HG03521 (cell line): Measurements from ENCODE around the gene EEF1AKMT3.
A peak's percentile ranks its signal among the peaks of the same experiment; 100 is the strongest.

Experiments
- ATAC-seq: cut with Tn5 transposase; IDR thresholded peaks from one replicate; pipeline ENCODE4 v1.9.1; 2021; ENCODE audit warnings: mild to moderate bottlenecking, moderate library complexity; ENCODE audit not compliant: unreplicated experiment

EEF1AKMT3 gene

DNA sequence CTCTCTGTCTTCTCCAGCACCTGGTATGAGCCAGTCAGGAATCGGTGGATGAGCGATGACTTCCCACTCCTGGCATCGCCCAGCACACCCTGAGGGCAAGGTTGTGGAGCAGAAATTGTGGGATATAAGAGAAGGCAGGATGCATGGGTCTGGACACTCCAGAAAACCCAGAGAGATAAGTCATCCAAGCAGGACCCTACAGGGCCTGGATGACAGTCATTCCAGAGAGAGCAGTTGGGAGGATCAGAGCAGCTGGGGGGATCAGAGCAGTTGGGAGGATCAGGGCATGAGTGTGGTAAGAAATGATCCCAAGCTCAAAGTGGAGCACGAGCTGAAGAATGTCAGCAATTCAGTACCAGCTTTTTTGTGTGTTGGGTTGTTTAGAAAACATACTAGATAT, 37.8 kb upstream of the EEF1AKMT3 start:
- ATAC-seq, result no peak

DNA sequence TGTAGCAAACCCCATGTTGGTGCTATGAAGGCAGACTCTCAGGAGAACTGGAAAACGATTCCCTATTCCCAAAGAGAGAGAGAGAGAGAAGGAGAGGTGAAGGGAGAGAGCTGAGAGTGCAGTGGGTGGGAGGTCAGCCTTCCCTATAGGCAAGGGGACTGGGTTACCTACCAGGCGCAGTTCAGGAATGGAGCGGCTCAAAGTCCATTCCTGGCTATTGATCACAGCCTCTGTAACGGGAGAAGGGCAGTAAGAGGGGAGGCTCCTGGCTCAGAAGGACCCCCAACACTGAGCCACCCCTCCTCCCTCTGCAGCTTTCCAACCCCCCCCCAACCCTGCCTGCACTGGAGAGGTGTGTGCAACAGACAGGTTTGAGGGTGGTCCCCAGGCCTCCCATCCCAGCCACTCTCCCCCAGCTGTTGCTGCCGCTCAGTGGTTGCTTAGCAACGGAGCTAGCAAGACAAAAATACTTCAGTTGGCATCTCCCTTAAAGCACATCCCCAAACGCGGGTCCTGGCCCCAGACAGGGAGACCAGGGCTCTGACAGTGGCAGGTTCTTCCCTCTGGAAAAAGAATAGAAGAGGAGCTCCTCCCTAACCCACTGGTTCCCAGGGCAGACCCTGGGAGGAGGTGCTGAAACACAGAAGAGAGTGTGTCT, 37.1 kb upstream of the EEF1AKMT3 start:
- ATAC-seq, result no peak

DNA sequence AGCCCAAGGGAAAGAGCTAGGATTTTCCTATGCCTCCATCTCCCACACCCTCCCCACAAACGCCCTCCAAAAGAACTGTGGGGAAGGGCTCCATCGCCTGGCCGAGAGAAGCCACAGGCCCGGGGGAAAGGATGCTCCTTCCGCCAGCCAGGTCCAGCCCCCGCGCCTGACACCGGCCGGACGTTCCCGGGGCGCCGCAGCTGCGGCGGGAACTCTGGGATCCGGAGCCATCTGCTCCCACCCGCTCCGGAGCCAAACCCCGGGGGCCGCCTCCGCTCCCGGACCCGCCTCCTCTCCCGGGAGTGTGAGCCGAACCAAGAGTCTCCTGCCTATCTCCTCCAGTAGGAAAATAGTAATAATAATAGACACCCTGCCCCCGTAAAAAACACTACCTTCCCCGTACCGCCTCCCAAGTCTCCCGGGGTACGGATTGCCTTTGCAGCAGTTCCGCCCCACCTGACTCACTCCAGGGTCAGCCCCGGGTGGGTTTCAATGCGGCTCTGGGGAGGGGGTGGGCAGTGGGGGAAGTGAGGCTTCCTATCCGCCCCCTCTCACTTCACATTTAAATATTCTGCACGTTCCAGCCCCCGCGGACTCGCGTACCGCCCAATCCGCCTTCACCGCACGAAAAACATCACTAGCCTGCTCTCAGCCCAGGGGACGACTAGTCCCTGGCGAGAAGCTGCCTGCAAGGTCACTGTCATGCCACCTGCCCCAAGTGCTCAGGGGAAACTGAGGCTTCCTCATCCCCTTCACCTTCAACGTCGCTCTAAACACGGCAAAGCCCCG, 36.3 kb upstream of the EEF1AKMT3 start:
- ATAC-seq, result no peak

DNA sequence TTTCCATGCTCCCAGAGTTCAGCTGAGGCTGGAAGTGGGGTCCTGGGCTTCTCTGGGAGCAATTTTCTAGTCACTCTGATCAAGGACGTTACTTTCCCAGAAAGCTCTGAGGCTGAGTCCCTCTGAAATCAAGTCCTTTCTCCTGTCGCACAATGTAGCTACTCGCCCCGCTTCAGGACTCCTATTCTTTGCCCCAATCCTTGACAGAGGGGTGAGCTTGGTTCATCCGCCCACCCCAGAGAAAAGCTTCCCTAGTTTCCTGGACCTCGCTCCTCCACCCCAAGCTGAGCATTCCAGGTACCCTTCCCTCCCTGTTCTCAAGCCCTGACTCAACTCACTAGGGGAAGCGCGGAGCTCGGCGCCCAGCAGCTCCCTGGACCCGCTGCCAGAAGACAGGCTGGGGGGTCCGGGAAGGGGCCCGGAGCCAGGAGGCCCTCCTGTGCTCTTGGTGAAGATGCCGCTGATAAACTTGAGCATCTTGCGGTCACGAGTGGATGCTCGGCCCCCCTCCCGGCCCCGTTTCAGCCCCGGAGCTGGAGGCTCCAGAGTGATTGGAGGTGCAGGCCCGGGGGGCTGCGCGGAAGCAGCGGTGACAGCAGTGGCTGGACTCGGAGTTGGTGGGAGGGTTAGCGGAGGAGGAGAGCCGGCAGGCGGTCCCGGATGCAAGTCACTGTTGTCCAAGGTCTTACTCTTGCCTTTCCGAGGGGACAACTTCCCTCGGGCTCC, 35.5 kb upstream of the EEF1AKMT3 start:
- ATAC-seq, result no peak

DNA sequence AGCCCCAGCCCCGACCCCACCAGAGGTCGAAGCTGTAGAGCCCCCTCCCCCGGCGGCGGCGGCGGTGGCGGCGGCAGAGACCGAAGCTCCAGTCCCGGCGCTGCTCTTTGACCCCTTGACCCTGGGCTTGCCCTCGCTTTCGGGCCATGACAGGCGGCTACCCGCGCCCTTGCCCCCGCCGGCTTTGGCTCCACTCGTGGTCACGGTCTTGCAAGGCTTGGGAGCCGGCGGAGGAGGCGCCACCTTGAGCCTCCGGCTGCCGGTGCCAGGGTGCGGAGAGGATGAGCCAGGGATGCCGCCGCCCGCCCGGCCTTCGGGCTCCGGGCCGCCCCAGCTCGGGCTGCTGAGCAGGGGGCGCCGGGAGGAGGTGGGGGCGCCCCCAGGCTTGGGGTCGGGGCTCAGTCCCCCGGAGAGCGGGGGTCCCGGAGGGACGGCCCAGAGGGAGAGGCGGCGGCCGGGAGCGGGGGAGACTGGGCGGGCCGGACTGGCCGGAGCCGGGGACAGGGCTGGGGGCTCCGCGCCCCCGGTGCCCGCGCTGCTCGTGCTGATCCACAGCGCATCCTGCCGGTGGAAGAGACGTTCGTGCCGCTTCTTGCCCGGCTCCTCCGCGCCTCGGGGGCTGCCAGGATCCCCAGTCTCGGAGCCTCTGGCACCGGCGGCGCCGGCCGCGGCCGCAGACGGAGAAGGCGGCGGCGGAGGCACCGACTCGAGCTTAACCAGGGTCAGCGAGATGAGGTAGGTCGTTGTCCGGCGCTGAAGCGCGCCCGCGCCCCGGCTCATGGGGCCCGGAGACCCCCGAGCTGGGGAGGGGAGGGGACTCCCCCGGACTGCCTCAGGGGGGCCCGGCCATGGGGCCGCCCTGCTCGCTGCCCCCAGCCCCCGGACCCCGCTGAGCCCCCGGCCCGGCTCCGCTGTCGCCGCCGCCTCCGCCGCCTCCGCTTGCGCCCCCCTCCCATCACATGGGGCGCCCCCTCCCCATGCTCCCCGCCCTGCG, 34.6 kb upstream of the EEF1AKMT3 start:
- no peak for ATAC-seq

DNA sequence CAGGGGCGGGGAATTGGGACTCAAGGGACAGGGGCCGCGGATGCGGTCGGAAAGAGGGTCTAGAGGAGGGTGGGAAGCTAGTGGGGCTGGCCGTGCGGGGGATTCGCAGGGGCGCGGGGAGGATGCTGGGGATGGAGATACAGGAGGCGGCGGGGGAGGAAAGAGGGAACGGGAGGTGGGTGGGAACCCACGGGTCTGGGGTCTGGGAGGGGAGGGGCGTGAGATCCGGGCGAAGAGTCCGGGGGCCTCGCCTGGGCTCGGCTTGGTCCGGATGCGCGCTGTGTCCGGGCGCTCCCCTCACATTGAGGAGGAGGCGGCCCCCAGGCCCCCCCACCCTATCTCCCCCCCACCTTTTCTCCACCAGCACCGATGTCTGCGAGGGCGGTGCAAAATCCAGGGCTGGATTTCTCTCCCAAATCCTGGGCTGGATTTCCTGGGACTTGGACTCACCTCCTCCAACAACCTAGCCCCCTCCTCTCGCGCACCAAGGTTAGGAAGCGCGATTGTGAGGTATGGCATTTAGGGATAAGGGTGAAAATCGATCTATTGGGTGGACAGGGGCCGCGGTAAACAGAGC, 33.7 kb upstream of the EEF1AKMT3 start, which contains the start of gene AGAP2:
TSS of gene AGAP2 (minus strand) at position 82 of the 577 bp plus-strand sequence. CDS start 496 bp downstream, outside the sequence.
- ATAC-seq, result no peak

DNA sequence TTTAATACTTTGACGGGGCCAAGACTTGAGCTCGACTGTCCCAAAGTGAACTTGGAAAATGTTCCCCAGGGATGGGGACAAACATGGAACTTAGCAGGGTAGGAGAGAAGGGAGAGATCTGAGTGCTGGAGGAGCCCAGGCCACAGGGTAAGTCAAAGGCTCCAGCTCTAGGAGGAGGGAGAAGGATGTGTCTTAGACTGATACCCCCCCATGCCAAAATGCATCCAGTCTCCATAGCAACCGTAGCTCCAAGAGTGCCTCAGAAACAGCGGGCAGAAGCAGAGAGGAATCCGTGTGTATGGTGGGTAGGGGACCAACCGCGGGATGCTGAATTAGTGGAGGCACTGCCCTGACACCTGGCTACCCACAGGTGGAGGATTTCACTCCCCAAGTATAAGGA, 33.0 kb upstream of the EEF1AKMT3 start:
- no peak for ATAC-seq

DNA sequence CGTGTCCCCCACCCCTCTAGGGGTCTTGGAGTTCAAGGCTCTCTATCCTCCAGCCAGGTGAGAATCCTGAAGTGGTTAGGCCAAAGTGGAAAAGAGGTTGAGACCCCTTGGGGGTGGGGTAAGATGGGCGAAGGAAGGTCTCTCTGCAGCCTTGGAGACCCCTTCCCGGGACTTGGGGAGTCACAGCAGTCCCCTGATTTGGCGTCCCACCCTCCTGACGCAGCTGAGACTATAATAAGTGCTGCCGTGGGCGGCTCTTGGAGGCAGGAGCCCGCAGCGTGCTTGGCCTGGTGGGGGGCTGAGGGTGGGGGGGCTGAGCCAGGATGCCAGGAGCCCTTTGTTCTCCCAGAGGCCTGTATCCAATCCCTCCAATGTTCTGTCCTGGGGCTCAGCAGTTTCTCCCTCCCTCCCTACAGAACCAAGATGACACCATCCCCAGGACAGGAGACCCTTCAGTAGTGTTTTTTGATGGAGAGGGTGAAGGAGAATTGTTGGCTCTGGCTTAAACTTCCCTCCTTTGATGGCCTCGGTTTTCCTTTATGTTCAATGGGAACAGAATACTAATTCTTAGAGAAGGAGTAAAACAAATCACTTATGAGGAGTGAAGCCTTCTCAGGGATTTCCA, 32.4 kb upstream of the EEF1AKMT3 start:
- ATAC-seq, result no peak

DNA sequence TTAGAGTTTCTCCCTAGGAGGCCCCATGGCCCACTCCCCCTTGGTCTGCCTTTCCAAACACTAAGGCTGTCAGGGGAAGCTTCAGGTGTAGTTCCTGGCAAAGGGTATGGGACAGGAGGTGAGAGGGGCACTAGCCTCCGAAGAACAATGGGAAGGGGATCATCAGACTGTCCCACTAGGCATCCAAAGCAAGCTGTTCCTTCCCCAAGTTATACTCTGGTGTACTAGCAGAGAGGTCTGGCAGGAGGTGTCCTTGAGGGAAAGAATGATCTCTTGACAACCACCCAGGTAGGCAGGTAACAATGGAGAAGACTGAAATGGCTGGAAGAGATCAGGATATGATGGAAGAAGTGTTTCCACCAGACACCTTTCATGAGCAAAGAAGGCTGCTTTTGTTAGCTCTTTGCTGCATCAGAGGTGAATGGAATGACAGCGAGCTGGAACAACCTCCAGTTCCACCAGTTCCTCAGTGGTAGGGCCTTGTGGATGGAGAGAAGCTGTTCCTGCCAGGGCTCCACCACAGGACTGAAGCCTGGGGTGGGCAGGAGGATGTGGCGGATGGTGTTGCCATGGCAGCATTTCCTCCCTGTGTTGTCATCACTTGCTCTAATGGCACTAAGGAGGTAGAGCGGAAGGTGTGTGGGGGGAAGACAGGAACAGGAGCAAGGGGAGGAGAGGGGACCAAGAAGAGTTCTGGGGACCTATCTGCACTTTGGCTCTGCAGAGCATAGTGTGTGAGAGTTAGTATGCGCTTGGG, 31.6 kb upstream of the EEF1AKMT3 start:
- ATAC-seq, result peak; percentile 55

DNA sequence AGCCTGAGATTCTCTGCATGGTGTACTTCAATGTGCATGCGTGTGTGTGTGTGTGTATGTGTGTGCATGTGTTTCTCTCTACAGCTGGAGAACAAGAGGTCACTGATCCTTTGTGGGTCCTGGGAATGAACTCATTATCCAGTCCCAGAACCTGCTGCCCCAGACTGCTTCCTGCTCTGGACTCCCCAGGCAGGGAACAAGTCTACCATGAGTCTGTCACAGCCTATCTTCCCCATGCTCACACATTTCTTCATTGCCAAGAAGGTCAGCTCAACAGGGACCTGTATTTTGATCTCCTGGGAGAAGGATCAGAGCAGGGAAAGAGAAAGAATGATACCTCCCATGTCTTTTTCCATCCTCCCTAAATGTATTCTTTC, 31.0 kb upstream of the EEF1AKMT3 start:
- no peak for ATAC-seq

DNA sequence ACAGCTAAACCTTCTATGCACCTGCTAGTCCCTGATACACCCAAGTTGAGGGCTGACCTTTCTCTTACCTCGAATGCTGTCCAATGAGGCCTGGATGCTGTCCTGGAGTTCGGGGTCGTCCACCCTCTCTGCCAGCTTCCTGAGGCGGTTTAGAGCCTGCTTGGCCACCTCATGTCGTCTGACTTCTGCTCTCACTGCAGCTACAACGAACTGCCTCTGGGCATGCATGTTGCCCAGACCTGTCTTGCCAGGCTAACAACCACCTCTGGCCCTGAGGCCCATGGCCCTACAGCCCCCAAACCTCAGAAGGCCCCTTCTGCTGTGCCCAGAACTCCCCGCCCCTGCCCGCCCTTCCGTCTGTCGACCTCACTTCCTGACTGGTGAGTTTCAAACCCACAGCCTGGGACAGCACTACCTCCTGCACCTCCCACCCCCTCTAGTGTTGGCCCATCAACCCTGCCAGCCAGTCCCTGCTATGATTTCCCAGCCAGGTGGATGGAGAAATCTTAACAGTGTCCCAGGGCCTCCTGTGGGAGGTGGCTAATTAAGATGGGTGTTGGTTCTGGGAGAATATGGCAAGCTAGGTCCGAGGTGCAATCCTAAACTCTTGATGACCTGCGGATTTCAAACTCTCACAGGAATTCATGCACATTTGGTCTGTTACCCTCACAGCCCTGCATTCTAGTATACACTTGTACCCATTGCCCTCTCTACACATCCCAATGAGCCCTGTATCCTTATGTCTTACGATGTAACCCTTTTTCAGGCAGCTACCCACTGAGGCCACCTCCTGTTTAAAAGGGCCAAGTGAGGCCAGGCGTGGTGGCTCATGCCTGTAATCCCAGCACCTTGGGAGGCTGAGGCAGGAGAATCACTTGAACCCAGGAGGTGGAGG, 30.3 kb upstream of the EEF1AKMT3 start:
- peak; percentile 49 for ATAC-seq

DNA sequence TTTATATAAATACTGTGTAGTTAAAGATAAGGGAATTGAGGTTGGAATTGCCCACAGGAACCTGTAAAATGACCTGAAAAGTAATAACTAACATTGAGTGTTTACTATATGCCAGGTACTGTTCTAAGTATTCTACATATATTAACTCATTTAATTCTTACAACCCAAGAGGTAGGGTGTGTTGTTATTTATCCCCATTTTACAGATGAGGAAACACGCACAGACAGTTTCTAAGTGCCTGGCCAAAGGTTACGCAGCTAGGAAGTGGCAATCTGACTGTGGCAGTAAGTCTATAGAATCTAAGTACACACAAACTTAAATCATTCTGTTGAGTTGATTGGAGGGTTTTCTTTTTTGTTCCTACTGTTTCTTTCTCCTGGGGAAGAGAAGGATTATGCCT, 28.6 kb upstream of the EEF1AKMT3 start:
- no peak for ATAC-seq

DNA sequence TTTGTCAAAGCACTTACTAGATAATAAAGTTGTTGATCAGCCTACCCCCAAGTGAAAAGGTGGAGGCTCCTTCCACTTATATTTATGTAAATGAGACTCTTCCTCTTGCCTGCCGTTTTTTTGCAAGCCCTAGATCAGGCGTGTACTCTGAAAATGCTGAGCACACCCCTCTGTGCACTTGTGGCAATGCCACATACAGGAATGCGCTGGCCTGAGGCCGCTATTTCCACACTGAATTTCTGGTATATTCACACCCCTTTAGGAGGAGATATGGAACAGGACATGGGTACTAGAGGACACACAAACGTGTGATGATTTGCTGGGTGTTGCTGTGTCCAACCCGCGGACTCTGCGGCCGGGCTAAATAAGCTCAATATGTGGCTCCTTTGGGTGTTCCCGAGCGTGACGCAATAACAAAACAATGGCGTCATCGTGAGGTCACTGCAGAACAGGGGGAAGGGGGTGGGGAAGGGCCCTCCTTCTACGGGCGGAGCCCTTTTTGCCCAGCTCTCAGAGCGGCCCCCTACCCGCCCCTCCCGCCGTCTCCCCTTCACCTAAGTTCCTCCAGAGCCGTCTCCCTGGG, 28.1 kb upstream of the EEF1AKMT3 start:
- ATAC-seq, result peak; percentile 24

DNA sequence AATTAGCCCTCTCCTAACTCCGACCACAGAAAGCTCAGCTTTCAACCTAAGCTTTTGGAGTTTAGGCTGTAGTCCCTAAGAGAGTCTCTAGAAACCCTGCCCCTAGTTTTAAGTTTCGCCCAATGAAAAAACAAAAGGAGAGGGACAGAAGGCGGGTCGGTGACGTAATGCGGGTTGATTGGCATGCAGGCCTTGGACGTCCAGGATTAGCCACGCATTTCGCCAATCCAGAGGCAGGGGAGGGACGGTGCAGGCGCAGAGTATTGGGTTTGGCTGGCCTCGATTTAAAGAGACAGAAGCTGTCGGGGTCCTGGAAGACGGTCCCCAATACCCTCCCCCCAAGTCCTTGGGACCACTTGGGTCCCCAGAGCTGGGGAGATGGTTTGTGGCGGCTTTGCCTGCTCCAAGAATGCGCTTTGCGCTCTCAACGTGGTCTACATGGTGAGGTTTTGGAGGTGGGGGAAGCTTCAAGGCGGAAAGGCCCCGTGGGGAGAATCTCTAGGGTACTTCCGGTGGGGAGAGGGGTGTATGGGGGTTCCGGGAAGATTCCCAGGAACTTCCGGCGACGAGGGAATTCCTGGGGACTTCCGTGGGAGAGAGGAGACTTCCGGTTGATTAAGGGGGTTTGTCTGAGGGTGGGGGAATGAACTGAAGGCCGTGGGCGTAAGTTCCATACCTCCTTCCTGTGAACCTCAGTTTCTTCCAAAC, 27.5 kb upstream of the EEF1AKMT3 start, which contains the start of gene TSPAN31:
TSS of gene TSPAN31 (plus strand) at position 263 of the 708 bp plus-strand sequence. CDS start at position 379, 116 bp downstream.
- peak; percentile 77 for ATAC-seq

DNA sequence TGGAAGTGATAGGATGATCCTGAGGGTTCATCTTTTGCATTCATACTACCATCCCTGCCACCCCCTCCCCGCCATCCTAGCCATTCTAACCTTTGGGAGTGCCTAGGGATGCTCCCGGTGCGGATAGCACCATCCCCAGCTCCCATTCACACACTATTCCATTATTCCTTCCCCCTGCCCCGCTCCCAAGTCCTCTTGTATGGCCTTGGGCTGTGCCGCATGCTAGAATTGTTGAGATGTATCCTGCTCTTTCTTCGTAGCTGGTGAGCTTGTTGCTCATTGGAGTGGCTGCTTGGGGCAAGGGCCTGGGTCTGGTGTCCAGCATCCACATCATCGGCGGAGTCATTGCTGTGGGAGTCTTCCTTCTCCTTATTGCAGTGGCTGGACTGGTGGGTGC, 26.9 kb upstream of the EEF1AKMT3 start:
- ATAC-seq, result no peak

DNA sequence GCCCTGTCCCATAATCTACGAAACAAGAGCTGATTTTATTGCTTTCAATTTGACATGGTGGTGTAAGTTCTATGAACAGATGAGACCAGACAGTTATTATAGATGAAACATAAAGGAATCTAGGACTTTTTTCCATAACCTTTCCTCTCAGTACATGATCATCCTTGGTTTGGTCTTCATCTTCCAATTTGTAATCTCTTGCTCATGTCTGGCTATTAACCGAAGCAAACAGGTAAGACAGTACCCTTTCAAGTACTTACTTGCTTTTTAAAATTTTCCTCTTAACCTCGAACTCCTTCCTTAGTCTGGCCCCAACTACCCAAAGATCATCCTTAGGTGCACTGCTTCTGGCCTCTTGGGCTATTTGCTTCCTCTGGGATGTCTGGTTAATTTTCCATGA, 26.4 kb upstream of the EEF1AKMT3 start:
- ATAC-seq, result no peak

DNA sequence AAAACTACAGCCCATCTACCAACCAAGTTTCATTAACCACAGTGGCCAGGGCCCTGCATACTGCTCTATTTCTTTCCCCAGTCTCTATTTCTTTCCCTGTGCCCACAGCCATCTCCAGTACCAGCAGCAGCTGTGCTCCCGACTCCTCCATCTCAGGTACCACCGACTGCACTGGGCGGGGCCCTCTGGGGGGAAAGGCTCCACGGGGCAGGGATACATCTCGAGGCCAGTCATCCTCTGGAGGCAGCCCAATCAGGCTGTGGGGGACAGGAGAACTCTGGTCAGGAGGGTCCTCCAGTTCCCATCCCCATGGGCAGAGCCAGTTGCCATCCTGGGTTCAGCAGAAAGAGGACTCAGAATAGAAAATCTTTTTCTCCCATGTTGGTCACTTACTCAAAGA, 23.4 kb upstream of the EEF1AKMT3 start:
- no peak for ATAC-seq
